Neural cell (in vitro differentiated cells): ENCODE results near the gene TEX19. TPM values are rescaled to one million over a fixed set of nuclear protein-coding genes. Genes with fewer than 3 reads are reported as not detected.

Experiments used
- H2AFZ ChIP-seq: fragments of 200-600, 300-800 bp; sonication (generic), shearing (Covaris generic); 2 replicates; pipeline ENCODE4 v1.6.0; 2014; ENCODE audit warnings: low read depth, mild to moderate bottlenecking, antibody characterized with exemption, low read length, moderate library complexity
- H3F3A ChIP-seq: fragments of 200-600 bp; shearing (Covaris generic); 2 replicates; pipeline ENCODE4 v1.6.1; 2016; ENCODE audit warnings: mild to moderate bottlenecking, moderate library complexity, mixed read lengths, antibody characterized with exemption, low read length; ENCODE audit not compliant: insufficient read depth, poor library complexity, severe bottlenecking
- H3K27ac ChIP-seq: fragments of 200-600, 300-800 bp; sonication (generic), shearing (Covaris generic); 2 replicates; pipeline ENCODE4 v1.5.1; 2014; ENCODE audit warnings: mild to moderate bottlenecking, low read length, moderate library complexity
- H3K27me3 ChIP-seq: fragments of 300-800, 200-600 bp; sonication (generic), shearing (Covaris generic); 2 replicates; pipeline ENCODE4 v1.6.0; 2014; ENCODE audit warnings: mild to moderate bottlenecking, low read depth, low read length, moderate library complexity; ENCODE audit not compliant: insufficient read depth
- H3K36me3 ChIP-seq: fragments of 300-800, 200-600 bp; sonication (generic), shearing (Covaris generic); 2 replicates; pipeline ENCODE4 v1.5.1; 2014; ENCODE audit warnings: mild to moderate bottlenecking, antibody characterized with exemption, low read length, moderate library complexity; ENCODE audit not compliant: insufficient read depth
- H3K4me2 ChIP-seq: fragments of 300-800, 200-600 bp; sonication (generic), shearing (Covaris generic); 2 replicates; pipeline ENCODE4 v1.6.0; 2014; ENCODE audit warnings: mild to moderate bottlenecking, low read length
- H3K4me3 ChIP-seq: fragments of 300-800, 200-600 bp; sonication (generic), shearing (Covaris generic); 2 replicates; pipeline ENCODE4 v1.5.1; 2014; ENCODE audit warnings: mild to moderate bottlenecking, low read length, moderate library complexity
- H3K79me2 ChIP-seq: fragments of 200-600 bp; shearing (Covaris generic); replicated peaks from 2 replicates; pipeline ENCODE4 v1.6.0; 2014; ENCODE audit warnings: mild to moderate bottlenecking, low read length, moderate library complexity; ENCODE audit not compliant: insufficient read depth
- H3K9ac ChIP-seq: fragments of 300-800, 200-600 bp; sonication (generic), shearing (Covaris generic); 2 replicates; pipeline ENCODE4 v1.6.1; 2016; ENCODE audit warnings: mild to moderate bottlenecking, low read length, mixed read lengths
- H3K9me2 ChIP-seq: fragments of 200-600 bp; shearing (Covaris generic); 2 replicates; pipeline ENCODE4 v1.6.1; 2016; ENCODE audit warnings: mild to moderate bottlenecking, low read length, mixed read lengths; ENCODE audit not compliant: insufficient read depth
- H3K9me3 ChIP-seq: fragments of 200-600, 300-800 bp; sonication (generic), shearing (Covaris generic); 2 replicates; pipeline ENCODE4 v1.6.1; 2016; ENCODE audit warnings: mild to moderate bottlenecking, mixed run types, low read length, moderate library complexity, mixed read lengths
- H4K20me1 ChIP-seq: fragments of 200-600 bp; shearing (Covaris generic); 2 replicates; pipeline ENCODE4 v1.6.1; 2016; ENCODE audit warnings: mild to moderate bottlenecking, mixed run types; ENCODE audit not compliant: insufficient read depth
- CTCF ChIP-seq: fragments of 450-650 bp; IDR thresholded peaks from 2 replicates; pipeline ENCODE4 v1.5.1; 2014; ENCODE audit warnings: antibody characterized with exemption, mild to moderate bottlenecking, moderate library complexity; ENCODE audit not compliant: poor library complexity, severe bottlenecking
- EP300 ChIP-seq: fragments of 450-650 bp; conservative IDR thresholded peaks from 2 replicates; pipeline ENCODE4 v1.6.1; 2014; ENCODE audit warnings: antibody characterized with exemption, mild to moderate bottlenecking, moderate library complexity; ENCODE audit not compliant: poor library complexity, severe bottlenecking
- EZH2 ChIP-seq: fragments of 200-600, 300-800 bp; shearing (Covaris generic), sonication (generic); IDR thresholded peaks from 2 replicates; pipeline ENCODE4 v1.6.1; 2014; ENCODE audit warnings: antibody characterized with exemption, low read length, borderline replicate concordance, mild to moderate bottlenecking; ENCODE audit not compliant: insufficient read depth, poor library complexity, severe bottlenecking
- MXI1 ChIP-seq: fragments of 450-650 bp; conservative IDR thresholded peaks from 2 replicates; pipeline ENCODE4 v1.6.1; 2014; ENCODE audit warnings: antibody characterized with exemption, mild to moderate bottlenecking; ENCODE audit not compliant: poor library complexity, severe bottlenecking
- RAD21 ChIP-seq: fragments of 450-650 bp; conservative IDR thresholded peaks from 2 replicates; pipeline ENCODE4 v1.6.1; 2014; ENCODE audit warnings: antibody characterized with exemption, mild to moderate bottlenecking, moderate library complexity
- REST ChIP-seq: IDR thresholded peaks from 2 replicates; pipeline ENCODE4 v1.6.1; 2012; ENCODE audit warnings: borderline replicate concordance
- SMC3 ChIP-seq: fragments of 450-650 bp; conservative IDR thresholded peaks from 2 replicates; pipeline ENCODE4 v1.6.1; 2014; ENCODE audit warnings: antibody characterized with exemption, mild to moderate bottlenecking, moderate library complexity; ENCODE audit not compliant: poor library complexity
- TAF1 ChIP-seq: IDR thresholded peaks from 2 replicates; pipeline ENCODE4 v1.6.1; 2012; ENCODE audit warnings: low read depth
- polyA plus RNA-seq: library from polyadenylated mRNA; depleted of rRNA; stranded (reverse); fragments of >200 nt; gene quantifications from 2 replicates; pipeline ENCODE4 v1.2.3, GENCODE V29; 2014

TEX19 gene
- polyA plus RNA-seq, 1 donor from 2014 or later = not detected

GRCh38 chr17:82397449-82398335, 38.6 kb downstream of the TEX19 start:
- no peak overlapping the region for H3K4me2 ChIP-seq
- H3K36me3 ChIP-seq = no peaks in the 10 kb centered on the region
- H3K27me3 ChIP-seq = no peaks in the 10 kb centered on the region
- no peak overlapping the region for H3K27ac ChIP-seq
- no peaks in the 10 kb centered on the region for H3K9me2 ChIP-seq
- no peaks in the 10 kb centered on the region for H3K79me2 ChIP-seq
- no peak overlapping the region for H2AFZ ChIP-seq
- H3F3A ChIP-seq = no peaks in the 10 kb centered on the region
- TF ChIP-seq MXI1 (no peak), REST (no peak), SMC3 (no peak)
- H3K9ac ChIP-seq = no peak overlapping the region
- H3K4me3 ChIP-seq = no peak overlapping the region
- H4K20me1 ChIP-seq = no peaks in the 10 kb centered on the region
- no peaks in the 10 kb centered on the region for H3K9me3 ChIP-seq

- Histone ChIP-seq H3K27me3 (no peaks in the 10 kb centered on the region), H3F3A (no peaks in the 10 kb centered on the region), H3K79me2 (no peaks in the 10 kb centered on the region), H3K4me2 (no peak overlapping the region), H3K9ac (no peak overlapping the region), H3K9me2 (no peaks in the 10 kb centered on the region), H3K27ac (no peak overlapping the region), H3K4me3 (no peak overlapping the region), H2AFZ (no peak overlapping the region), H3K9me3 (no peaks in the 10 kb centered on the region), H4K20me1 (no peaks in the 10 kb centered on the region), H3K36me3 (no peaks in the 10 kb centered on the region)
- TF ChIP-seq SMC3 = no peak
- no peak for TF ChIP-seq CTCF
- TF ChIP-seq EZH2 = no peak
- TF ChIP-seq RAD21 = no peak
Measured at GRCh38 chr17:82399041-82399441, 40.0 kb downstream of the TEX19 start.

- Histone ChIP-seq H3K9me3 (no peaks in the 10 kb centered on the region), H3F3A (no peaks in the 10 kb centered on the region), H3K36me3 (no peaks in the 10 kb centered on the region), H3K27me3 (no peaks in the 10 kb centered on the region), H2AFZ (no peak overlapping the region), H3K9ac (no peak overlapping the region), H3K4me3 (no peak overlapping the region), H3K79me2 (no peaks in the 10 kb centered on the region), H3K27ac (no peak overlapping the region), H3K4me2 (no peak overlapping the region), H3K9me2 (no peaks in the 10 kb centered on the region), H4K20me1 (no peaks in the 10 kb centered on the region)
- TF ChIP-seq RAD21 = no peak
- TF ChIP-seq EP300 = no peak
- no peak for TF ChIP-seq CTCF
- TF ChIP-seq MXI1 = no peak
- TF ChIP-seq EZH2 = no peak
- no peak for TF ChIP-seq TAF1
- TF ChIP-seq SMC3 = no peak
Measured at GRCh38 chr17:82399601-82400101, 40.6 kb downstream of the TEX19 start.
